ENCODE data around the gene RAPGEF6. TPM values are rescaled to one million over a fixed set of nuclear protein-coding genes. Genes with fewer than 3 reads are reported as not detected.
"Not testable (repeated sequence)": the region's sequence is repeated elsewhere in the genome, so short reads cannot be mapped to it uniquely, and the experiment has no call there.

The RAPGEF6 gene
- total RNA-seq, 2 donors from 2014 or later: 8.6 to 13.0 TPM

- no peak for DNase-seq
- 90% methylated on average over 2 of the region's 2 CpGs for WGBS, 2 donors
- TF ChIP-seq CTCF (IDR thresholded peaks at IDR 0.05) (no peak), POLR2A (IDR thresholded peaks at IDR 0.05) (no peak)
- no peaks in the 10 kb centered on the region for H3K9me3 ChIP-seq
- H3K4me3 ChIP-seq: no peak overlapping the region
- H3K36me3 ChIP-seq (replicated peaks in 1 of 2; ENCODE audit: insufficient read depth in 1 of 2, low read depth in 2 of 2): peaks cover 0 to 7% of the 10 kb centered on the region in 2 donors
- no peaks in the 10 kb centered on the region for H3K27me3 ChIP-seq
- intact Hi-C loops (cut with DNase I): no loop called here
- no peak overlapping the region for H3K27ac ChIP-seq
- peaks cover 34% of the 10 kb centered on the region for H3K4me1 ChIP-seq
- ATAC-seq: no peak
These were observed 29.9 kb downstream of the RAPGEF6 start for GRCh38 chr5:131605086-131605485.

- peaks cover 14% of the 10 kb centered on the region for H3K4me1 ChIP-seq
- no peak for DNase-seq
- no peaks in the 10 kb centered on the region for H3K36me3 ChIP-seq (replicated peaks in 1 of 2; ENCODE audit: insufficient read depth in 1 of 2, low read depth in 2 of 2)
- no peak overlapping the region for H3K27ac ChIP-seq
- TF ChIP-seq CTCF (IDR thresholded peaks at IDR 0.05) (no peak), POLR2A (IDR thresholded peaks at IDR 0.05) (no peak)
- no peak for ATAC-seq
- H3K4me3 ChIP-seq: no peak overlapping the region
- H3K27me3 ChIP-seq: no peaks in the 10 kb centered on the region
- WGBS, 2 donors: 89 to 96% methylated on average over 8 of the region's 8 CpGs
- H3K9me3 ChIP-seq: no peaks in the 10 kb centered on the region
- intact Hi-C loops (cut with DNase I): no loop called here
These were observed 39.7 kb downstream of the RAPGEF6 start for GRCh38 chr5:131595088-131596033.

GRCh38 chr5:131593921-131594320, 41.1 kb downstream of the RAPGEF6 start:
- intact Hi-C loops (cut with DNase I): no loop called here
- no peak for ATAC-seq
- H3K9me3 ChIP-seq: no peaks in the 10 kb centered on the region

GRCh38 chr5:131593436-131593835, 41.6 kb downstream of the RAPGEF6 start:
- H3K27ac ChIP-seq; H3K36me3 ChIP-seq (replicated peaks in 1 of 2; ENCODE audit: insufficient read depth in 1 of 2, low read depth in 2 of 2); DNase-seq; H3K4me3 ChIP-seq; H3K9me3 ChIP-seq; intact Hi-C loops (cut with DNase I); ATAC-seq; H3K27me3 ChIP-seq: not testable (repeated sequence)
- WGBS, 2 donors: 83 to 85% methylated on average over 2 of the region's 2 CpGs
- H3K4me1 ChIP-seq: peaks cover 20% of the 10 kb centered on the region

More at GRCh38 chr5:131593921-131594320, 41.1 kb downstream of the RAPGEF6 start:
- Histone ChIP-seq H3K27ac (no peak overlapping the region), H3K4me1 (peaks cover 20% of the 10 kb centered on the region), H3K4me3 (no peak overlapping the region), H3K27me3 (no peaks in the 10 kb centered on the region), H3K36me3 (replicated peaks in 1 of 2; ENCODE audit: insufficient read depth in 1 of 2, low read depth in 2 of 2) (no peaks in the 10 kb centered on the region)
- TF ChIP-seq CTCF (IDR thresholded peaks at IDR 0.05): no peak
- no peak for TF ChIP-seq POLR2A (IDR thresholded peaks at IDR 0.05)
- DNase-seq: no peak
- WGBS, 2 donors: 88 to 95% methylated on average over 2 of the region's 2 CpGs

- ATAC-seq: peak; percentile 70
- H3K27ac ChIP-seq: no peak overlapping the region
- H3K9me3 ChIP-seq: no peaks in the 10 kb centered on the region
- H3K4me3 ChIP-seq: no peak overlapping the region
- peak in 1 of 4 donors; percentile 13 for DNase-seq
- H3K27me3 ChIP-seq: no peaks in the 10 kb centered on the region
- intact Hi-C loops (cut with DNase I): loop anchor here (5.0 kb wide), 1 partner anchor 418 kb away; no protein-coding TSS in a partner anchor
- peaks cover 20% of the 10 kb centered on the region for H3K4me1 ChIP-seq
- H3K36me3 ChIP-seq (replicated peaks in 1 of 2; ENCODE audit: insufficient read depth in 1 of 2, low read depth in 2 of 2): no peaks in the 10 kb centered on the region
- TF ChIP-seq POLR2A (IDR thresholded peaks at IDR 0.05) (no peak), CTCF (IDR thresholded peaks at IDR 0.05) (peak; percentile 56 to 94 (median 90))
- 57 to 64% methylated on average over 5 of the region's 5 CpGs for WGBS, 2 donors
These were observed 45.3 kb downstream of the RAPGEF6 start for GRCh38 chr5:131589510-131590348.

All from body of pancreas (tissue), 4 donors.